Measurements from ENCODE around the gene MVP.

MVP gene

DNA sequence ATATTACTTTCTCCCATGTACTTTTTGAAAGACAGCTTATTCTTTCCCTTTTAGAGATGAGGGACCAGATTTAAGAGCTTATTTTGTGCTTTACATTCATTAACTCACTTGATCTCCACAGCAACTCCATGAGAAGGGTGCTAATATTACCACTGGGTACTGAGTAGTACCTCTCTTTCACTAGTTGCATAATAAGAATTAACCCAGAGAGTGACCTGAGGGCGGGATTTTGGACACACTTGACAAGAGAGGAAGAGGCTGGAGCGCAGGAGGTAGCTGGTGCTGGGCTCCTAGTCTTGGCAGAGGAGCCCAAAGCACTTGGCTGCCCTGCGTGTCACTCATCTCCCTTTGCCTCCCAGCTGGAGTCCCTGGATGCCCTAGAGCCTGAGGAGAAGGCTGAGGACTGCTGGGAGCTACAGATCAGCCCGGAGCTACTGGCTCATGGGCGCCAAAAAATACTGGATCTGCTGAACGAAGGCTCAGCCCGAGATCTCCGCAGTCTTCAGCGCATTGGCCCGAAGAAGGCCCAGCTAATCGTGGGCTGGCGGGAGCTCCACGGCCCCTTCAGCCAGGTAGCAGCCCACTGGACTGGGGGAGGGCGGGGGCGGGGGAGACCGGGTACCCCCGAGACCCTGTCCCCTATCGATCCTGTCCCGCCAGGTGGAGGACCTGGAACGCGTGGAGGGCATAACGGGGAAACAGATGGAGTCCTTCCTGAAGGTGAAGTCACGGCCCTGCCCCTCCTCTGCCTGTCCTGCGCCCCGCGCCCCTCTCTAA, 15.6 kb upstream of the MVP start:
- DNase-seq (ENCODE audit: low spot score) = peak; percentile 53

DNA sequence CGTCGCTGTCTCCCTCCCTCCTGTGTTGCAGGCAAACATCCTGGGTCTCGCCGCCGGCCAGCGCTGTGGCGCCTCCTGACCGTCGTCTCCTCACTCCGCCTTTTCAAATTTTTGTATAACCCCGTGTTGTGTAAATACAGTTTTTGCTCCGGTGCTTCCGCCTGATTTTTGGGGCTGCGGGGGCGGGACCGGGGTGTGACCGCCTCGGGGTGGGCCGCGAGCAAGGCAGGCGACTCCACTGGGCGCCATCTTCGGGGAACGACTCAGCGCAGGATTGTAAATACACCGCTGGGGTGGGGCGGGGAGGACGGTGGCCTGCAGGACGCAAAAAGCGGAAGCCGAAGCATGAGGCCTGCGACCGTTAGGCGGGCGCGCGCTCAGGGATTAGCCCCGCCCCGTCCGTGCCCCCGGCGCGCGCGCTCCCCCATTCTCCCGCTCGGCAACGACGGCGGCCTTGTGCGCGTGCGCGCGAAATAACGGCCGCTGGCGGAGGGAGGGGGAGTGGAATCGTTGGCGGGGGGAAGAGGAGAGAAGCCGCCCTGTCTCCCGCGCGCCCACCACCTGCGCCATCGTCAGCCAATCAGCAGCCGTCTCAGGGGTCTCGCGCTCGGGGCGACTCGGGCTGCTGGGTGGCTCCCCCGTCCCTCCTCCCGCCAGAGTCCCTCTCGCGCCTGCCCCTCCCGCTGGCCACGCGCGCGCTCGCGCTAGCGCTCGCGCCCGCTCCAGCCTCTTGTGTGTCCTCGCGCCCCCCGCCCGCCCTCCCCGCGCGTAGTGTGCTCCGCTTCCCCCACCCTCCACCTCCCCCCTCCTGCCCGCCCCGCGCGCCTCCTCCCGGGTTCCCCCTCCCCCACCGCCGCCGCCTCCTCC, 14.8 kb upstream of the MVP start:
- peak; percentile 97 for DNase-seq (ENCODE audit: low spot score)

DNA sequence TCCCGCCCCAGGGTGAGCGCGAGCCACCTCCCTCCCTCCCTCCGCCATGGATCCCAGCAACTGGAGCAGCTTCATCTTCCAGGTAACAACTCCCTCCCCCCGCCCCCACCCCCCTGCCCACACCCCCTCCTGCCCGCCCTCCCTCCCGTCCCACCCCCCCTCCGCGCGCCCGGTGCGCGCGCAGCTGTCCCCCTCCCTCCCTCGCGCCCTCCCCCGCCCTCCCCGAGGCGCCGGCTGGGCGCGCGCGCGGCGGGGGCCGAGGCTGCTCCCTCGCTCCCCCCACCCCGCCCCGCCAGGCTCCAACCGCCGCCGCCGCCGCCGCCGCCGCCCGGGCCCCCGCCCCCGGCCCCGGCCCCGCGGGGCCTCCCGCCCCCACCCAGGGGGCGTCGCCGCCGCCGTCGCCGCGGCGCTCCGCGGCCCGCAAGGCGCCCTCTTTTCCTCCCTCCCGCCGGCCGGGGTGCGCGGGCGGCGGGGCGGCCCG, 14.1 kb upstream of the MVP start, which contains the start of gene MAZ:
MAZ (plus strand) TSS at position 431 of the 481 bp plus-strand sequence. CDS start 173 bp downstream, outside the sequence.
- DNase-seq (ENCODE audit: low spot score) = peak; percentile 95

- no peak for DNase-seq (ENCODE audit: low spot score)
Observed at GRCh38 chr16:29806641-29807425, 13.4 kb upstream of the MVP start.

DNA sequence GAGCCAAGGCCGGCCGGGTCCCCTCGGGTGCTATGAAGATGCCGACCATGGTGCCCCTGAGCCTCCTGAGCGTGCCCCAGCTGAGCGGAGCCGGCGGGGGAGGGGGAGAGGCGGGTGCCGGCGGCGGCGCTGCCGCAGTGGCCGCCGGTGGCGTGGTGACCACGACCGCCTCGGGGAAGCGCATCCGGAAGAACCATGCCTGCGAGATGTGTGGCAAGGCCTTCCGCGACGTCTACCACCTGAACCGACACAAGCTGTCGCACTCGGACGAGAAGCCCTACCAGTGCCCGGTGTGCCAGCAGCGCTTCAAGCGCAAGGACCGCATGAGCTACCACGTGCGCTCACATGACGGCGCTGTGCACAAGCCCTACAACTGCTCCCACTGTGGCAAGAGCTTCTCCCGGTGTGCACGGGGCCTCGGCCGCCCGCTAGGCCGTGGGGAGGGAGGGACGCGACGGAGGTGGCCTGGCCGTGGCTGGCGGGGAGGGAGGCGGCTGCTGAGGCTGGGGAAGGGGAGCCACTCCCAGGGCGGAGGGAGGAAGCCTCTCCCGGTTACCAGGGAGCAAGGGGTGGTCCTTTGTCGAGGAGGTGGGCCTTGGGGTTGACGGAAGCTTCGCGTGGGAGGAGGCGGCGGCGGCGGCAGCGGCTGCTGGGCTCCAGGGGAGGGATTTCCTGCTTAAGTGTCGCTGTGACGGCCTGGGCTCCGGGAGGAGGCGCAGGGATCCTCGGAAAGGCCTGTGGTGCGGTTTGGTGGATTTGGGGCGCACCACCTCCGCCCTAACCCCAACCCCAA, 12.6 kb upstream of the MVP start:
- DNase-seq (ENCODE audit: low spot score) = peak; percentile 85

GRCh38 chr16:29808219-29808900, 11.9 kb upstream of the MVP start:
- no peak for DNase-seq (ENCODE audit: low spot score)

GRCh38 chr16:29809031-29809747, 11.1 kb upstream of the MVP start:
- no peak for DNase-seq (ENCODE audit: low spot score)

GRCh38 chr16:29809850-29810698, 10.2 kb upstream of the MVP start:
- no peak for DNase-seq (ENCODE audit: low spot score)

GRCh38 chr16:29810699-29811169, 9.5 kb upstream of the MVP start:
- no peak for DNase-seq (ENCODE audit: low spot score)

DNA sequence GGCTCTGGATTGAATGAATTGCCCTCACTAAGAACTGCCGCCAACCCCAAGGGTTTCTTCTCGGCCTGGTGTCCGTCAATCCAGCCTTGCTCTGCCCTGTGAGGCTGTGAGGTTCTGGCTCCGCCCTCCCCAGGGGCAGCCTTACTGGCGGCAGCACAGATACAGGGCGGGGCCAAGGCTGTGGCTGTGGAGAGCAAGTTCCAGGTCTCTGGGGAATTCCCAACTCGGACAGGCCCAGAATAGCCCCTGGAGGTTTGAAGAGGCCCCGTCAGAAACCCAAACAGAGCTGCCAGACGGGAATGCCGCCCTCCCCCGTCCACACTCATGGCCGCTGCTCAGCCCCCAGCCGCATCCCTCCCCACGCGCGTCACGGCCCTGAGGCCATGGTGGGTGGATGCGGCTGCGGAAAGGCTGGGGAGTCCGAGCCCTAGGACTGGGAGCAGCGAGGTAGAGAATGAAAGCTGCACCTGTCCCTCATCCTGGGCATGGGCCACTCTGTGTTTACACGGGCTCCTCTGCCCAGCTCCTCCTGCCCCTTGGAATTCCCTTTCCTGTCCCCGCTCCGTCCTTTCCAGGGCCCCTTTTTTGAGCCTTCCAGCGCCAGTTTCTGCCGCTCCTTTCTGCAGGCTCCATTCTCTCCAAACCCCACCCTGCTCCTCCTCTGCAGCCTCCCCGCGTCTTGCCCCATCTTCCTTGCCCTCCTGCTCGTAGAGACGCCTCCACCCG, 8.9 kb upstream of the MVP start:
- peak; percentile 93 for DNase-seq (ENCODE audit: low spot score)

DNA sequence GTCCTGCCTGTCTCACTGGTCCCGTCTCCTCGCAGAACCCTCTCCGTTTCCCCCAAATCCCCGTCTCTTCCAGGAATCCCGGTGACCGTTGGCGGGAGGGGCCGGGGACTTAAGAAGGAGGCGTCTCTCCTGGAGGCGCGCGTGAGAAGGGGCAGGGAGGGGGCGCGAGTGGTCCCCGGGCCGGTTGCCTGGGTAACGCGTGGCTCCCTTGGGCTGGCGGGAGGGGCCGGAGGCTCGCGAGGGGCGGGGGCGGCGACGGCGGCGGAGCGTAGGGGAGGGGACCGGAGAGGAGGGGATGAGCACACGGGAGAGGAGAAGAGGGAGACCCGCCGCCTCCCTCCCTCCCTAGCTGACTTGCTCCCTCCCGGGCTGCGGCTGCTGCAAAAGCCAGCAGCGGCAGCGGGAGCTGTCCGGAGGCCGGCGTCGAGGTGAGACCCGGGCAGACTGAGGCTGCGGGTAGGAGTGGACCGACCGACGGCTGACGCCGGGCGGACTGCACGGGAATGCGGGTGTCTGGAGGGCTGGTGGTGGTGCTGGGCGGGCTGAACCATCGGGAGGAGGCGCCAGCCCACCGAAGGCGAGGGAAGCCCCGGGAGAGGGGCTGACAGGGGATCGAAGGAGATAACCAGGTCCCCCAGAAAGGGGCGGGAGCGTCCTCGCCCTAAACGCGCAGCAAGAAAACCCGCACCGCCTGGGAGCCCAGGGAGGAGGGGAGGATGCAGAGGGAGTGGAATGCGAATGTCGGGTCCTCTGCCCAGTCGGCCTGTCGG, 8.2 kb upstream of the MVP start, which contains the start of gene PRRT2:
PRRT2 (plus strand) TSS at position 298 of the 770 bp plus-strand sequence. CDS start 862 bp downstream, outside the sequence.
- peak; percentile 58 for DNase-seq (ENCODE audit: low spot score)

DNA sequence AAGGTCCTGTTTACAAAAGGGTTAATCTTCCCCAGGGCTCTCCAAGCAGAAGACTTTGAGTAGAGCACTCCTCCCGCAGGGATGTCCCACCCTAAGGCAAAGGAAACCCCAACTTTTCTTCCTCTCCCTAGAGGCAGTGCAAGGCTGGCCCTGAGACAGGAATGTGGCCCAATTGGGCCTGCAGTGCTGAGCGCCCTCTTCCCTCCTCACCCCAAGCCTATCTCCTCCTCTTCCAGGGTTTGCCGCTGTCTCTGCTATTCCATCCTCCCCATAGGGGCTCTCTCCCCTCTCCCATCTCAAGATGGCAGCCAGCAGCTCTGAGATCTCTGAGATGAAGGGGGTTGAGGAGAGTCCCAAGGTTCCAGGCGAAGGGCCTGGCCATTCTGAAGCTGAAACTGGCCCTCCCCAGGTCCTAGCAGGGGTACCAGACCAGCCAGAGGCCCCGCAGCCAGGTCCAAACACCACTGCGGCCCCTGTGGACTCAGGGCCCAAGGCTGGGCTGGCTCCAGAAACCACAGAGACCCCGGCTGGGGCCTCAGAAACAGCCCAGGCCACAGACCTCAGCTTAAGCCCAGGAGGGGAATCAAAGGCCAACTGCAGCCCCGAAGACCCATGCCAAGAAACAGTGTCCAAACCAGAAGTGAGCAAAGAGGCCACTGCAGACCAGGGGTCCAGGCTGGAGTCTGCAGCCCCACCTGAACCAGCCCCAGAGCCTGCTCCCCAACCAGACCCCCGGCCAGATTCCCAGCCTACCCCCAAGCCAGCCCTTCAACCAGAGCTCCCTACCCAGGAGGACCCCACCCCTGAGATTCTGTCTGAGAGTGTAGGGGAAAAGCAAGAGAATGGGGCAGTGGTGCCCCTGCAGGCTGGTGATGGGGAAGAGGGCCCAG, 7.3 kb upstream of the MVP start:
- no peak for DNase-seq (ENCODE audit: low spot score)

GRCh38 chr16:29813644-29814562, 6.4 kb upstream of the MVP start:
- DNase-seq (ENCODE audit: low spot score) = no peak

DNA sequence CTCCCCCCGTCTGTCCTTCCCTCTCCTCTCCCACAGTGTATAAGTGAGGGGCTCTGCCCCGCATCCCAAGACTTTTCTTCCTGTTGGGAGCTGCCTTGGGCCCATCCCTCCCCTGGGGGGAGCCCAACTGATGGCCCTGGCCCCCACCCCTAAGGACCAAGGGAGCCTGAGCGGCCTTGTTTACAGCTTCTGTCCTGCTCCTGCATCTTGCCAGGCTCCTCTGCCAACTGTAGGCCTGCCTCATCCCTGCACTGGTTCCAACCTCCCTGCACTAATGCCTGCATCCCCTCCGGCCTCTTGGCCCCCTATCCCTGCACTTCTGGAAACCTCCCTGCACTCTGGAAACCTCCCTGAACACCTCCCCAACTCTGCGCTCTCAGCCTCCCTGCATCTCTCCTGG, 5.7 kb upstream of the MVP start:
- DNase-seq (ENCODE audit: low spot score) = no peak

DNA sequence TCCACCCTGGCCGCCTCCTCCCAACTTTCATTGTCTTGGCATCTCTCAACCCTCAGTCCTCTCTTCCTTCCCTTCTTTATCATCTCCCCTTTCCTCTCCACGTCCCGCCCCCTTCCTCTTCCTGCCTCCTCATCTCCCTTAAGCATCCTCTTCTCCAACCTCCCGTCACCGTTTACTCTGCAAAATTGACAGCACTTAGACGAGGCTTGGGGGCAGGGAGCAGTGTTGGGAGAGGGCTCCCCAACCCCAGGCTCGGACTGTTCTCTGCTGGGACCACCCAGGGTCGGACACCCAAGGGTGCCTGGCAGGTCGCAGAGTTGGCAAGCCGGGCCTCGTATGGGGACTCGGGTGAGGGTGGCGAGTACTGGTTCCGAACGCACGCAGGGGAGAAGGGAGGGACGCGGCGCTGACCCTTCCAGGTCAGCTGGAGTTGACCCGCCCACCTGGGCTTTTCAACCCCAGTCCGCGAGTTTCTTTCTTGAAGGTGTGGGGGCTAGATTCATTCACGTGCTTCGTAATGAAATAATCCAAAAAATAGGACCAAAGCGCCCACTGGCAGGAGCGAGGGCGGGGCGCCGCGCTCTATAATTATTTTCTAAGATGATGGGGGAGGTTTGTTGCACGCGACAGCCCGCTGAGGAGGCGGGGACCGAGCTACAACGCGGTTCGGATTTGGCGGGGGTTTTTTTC, 5.1 kb upstream of the MVP start:
- DNase-seq (ENCODE audit: low spot score) = peak; percentile 25
